IMR-90 (cell line): Measurements from ENCODE around the gene LRRC58. TPM values are rescaled to one million over a fixed set of nuclear protein-coding genes. Genes with fewer than 3 reads are reported as not detected.
"Not testable (repeated sequence)": the region's sequence is repeated elsewhere in the genome, so short reads cannot be mapped to it uniquely, and the experiment has no call there.

Experiments used
- ATAC-seq: fragments of 200-7000 bp; cut with Tn5 transposase; 2 replicates; pipeline ENCODE4 v1.9.1; 2020; ENCODE audit warnings: low read depth, mild to moderate bottlenecking, moderate library complexity
- BruUV-seq: library from RNA; stranded (reverse); fragments of 400-500 nt; replicated peaks from 2 replicates; lab custom pipeline; 2021; lab: Mats Ljungman, UMichigan
- CTCF ChIA-PET: fragments of 300-600 bp; formaldehyde crosslinking; extraction: SDS; loops from one replicate; lab custom pipeline; 2021; ENCODE audit warnings: antibody characterized with exemption; lab: Yijun Ruan, JAX
- POLR2A ChIA-PET: fragments of 300-600 bp; sonication (Branson Sonifier 250); formaldehyde crosslinking; loops from one replicate; lab custom pipeline; 2022; ENCODE audit warnings: antibody characterized with exemption; ENCODE audit not compliant: unreplicated experiment; lab: Charles Lee
- DNase-seq: peaks from one replicate; pipeline ENCODE4 v3.0.0; 2013
- H2AFZ ChIP-seq: replicated peaks from 2 replicates; pipeline ENCODE3; 2013; ENCODE audit warnings: low read length, mild to moderate bottlenecking; ENCODE audit not compliant: poor library complexity
- H2AK5ac ChIP-seq: 2 replicates; pipeline ENCODE4 v1.6.1; 2013; ENCODE audit warnings: low read depth, low read length, inconsistent platforms
- H2AK9ac ChIP-seq: replicated peaks from 2 replicates; pipeline ENCODE3; 2013; ENCODE audit warnings: mild to moderate bottlenecking, low read depth, low read length, moderate library complexity; ENCODE audit not compliant: poor library complexity
- H2BK120ac ChIP-seq: 2 replicates; pipeline ENCODE4 v1.6.1; 2013; ENCODE audit warnings: low read depth, low read length, inconsistent platforms
- H2BK15ac ChIP-seq: 3 replicates; pipeline ENCODE4 v1.6.1; 2013; ENCODE audit warnings: low read depth, low read length, inconsistent platforms
- H2BK20ac ChIP-seq: 2 replicates; pipeline ENCODE4 v1.6.1; 2013; ENCODE audit warnings: low read depth, mild to moderate bottlenecking, inconsistent platforms, low read length, moderate library complexity
- H2BK5ac ChIP-seq: 2 replicates; pipeline ENCODE4 v1.6.1; 2013; ENCODE audit warnings: mild to moderate bottlenecking, low read depth, low read length, inconsistent platforms; ENCODE audit not compliant: poor library complexity, severe bottlenecking
- H3K14ac ChIP-seq: replicated peaks from 2 replicates; pipeline ENCODE4 v1.6.1; 2013; ENCODE audit warnings: low read depth, low read length, inconsistent platforms
- H3K18ac ChIP-seq: 2 replicates; pipeline ENCODE4 v1.6.1; 2013; ENCODE audit warnings: low read depth, low read length, control low read depth
- H3K23ac ChIP-seq: 2 replicates; pipeline ENCODE4 v1.6.1; 2013; ENCODE audit warnings: low read depth, low read length, inconsistent platforms
- H3K27ac ChIP-seq: 2 replicates; pipeline ENCODE4 v1.5.1; 2013; ENCODE audit warnings: mild to moderate bottlenecking, control low read depth, low read length; ENCODE audit not compliant: insufficient read depth
- H3K27me3 ChIP-seq: 2 replicates; pipeline ENCODE4 v1.6.1; 2013; ENCODE audit warnings: low read length; ENCODE audit not compliant: control insufficient read depth, insufficient read depth
- H3K36me3 ChIP-seq: 2 replicates; pipeline ENCODE4 v1.6.1; 2013; ENCODE audit warnings: low read length, mixed read lengths; ENCODE audit not compliant: control insufficient read depth, insufficient read depth
- H3K4ac ChIP-seq: 2 replicates; pipeline ENCODE4 v1.6.1; 2013; ENCODE audit warnings: low read depth, low read length, inconsistent platforms
- H3K4me1 ChIP-seq: 2 replicates; pipeline ENCODE4 v1.6.1; 2013; ENCODE audit warnings: low read length, mixed read lengths; ENCODE audit not compliant: control insufficient read depth, insufficient read depth
- H3K4me2 ChIP-seq: 2 replicates; pipeline ENCODE4 v1.6.1; 2013; ENCODE audit warnings: low read depth, mild to moderate bottlenecking, control low read depth, low read length, moderate library complexity
- H3K4me3 ChIP-seq: 2 replicates; pipeline ENCODE4 v1.5.1; 2013; ENCODE audit warnings: low read depth, mild to moderate bottlenecking, control low read depth, low read length, moderate library complexity; ENCODE audit not compliant: insufficient read depth
- H3K56ac ChIP-seq: 2 replicates; pipeline ENCODE4 v1.6.1; 2013; ENCODE audit warnings: low read length, inconsistent platforms; ENCODE audit not compliant: insufficient read depth; ENCODE audit errors: extremely low read depth
- H3K79me1 ChIP-seq, 2 experiments: 2 replicates each; pipeline ENCODE4 v1.6.1; 2013; ENCODE audit warnings: low read length in 2 of 2, inconsistent platforms in 1 of 2, low read depth in 1 of 2
- H3K9ac ChIP-seq: 2 replicates; pipeline ENCODE4 v1.6.1; 2013; ENCODE audit warnings: low read depth, low read length, control low read depth
- H3K9me1 ChIP-seq: 2 replicates; pipeline ENCODE4 v1.6.1; 2013; ENCODE audit warnings: low read length, inconsistent platforms; ENCODE audit not compliant: insufficient read depth
- H3K9me3 ChIP-seq: 2 replicates; pipeline ENCODE4 v1.6.1; 2013; ENCODE audit warnings: low read length; ENCODE audit not compliant: control insufficient read depth, insufficient read depth
- H4K20me1 ChIP-seq: 2 replicates; pipeline ENCODE4 v1.6.1; 2013; ENCODE audit warnings: low read length, inconsistent platforms; ENCODE audit not compliant: insufficient read depth
- H4K5ac ChIP-seq: 2 replicates; pipeline ENCODE4 v1.6.1; 2013; ENCODE audit warnings: mild to moderate bottlenecking, low read depth, low read length, control low read depth
- H4K8ac ChIP-seq, 2 experiments: 2 replicates each; pipeline ENCODE4 v1.6.1; 2013; ENCODE audit warnings: low read depth in 2 of 2, low read length in 2 of 2, control low read depth in 1 of 2, inconsistent platforms in 1 of 2
- H4K91ac ChIP-seq: 2 replicates; pipeline ENCODE4 v1.6.1; 2013; ENCODE audit warnings: low read depth, low read length, inconsistent platforms; ENCODE audit not compliant: insufficient read depth
- MAFK ChIP-seq: IDR thresholded peaks from 2 replicates; pipeline ENCODE4 v1.6.1; 2012; ENCODE audit warnings: low read depth, low read length, improper control_type of control experiment
- MAZ ChIP-seq: IDR thresholded peaks from 2 replicates; pipeline ENCODE4 v1.6.1; 2012; ENCODE audit warnings: low read depth, mild to moderate bottlenecking, low read length, improper control_type of control experiment, moderate library complexity, borderline replicate concordance
- RAD21 ChIP-seq: IDR thresholded peaks from 2 replicates; pipeline ENCODE4 v1.6.1; 2012; ENCODE audit warnings: low read length, improper control_type of control experiment
- WGBS, 2 experiments: methylation state at CpG; one replicate each; pipeline versions ENCODE4 v1.1.5 to v1.1.7; 2013; ENCODE audit warnings: missing lambda C conversion rate in 2 of 2; ENCODE audit not compliant: insufficient read length in 1 of 2; ENCODE audit errors: extremely low coverage in 2 of 2; 5-methylcytosine and 5-hydroxymethylcytosine counted together
- dilution Hi-C: fragments of 300-500 bp; cut with HindIII; formaldehyde crosslinking; loops from one replicate; pipeline ENCODE4 v1.14.3; 2018; ENCODE audit warnings: low sequenced_read_pairs; ENCODE audit not compliant: unreplicated experiment
- in situ Hi-C: fragments of 300-500 bp; cut with MboI; formaldehyde crosslinking; loops from 3 replicates; pipeline ENCODE4 v1.14.3; 2019; ENCODE audit warnings: low sequenced_read_pairs, inconsistent platforms, mixed read lengths
- intact Hi-C: fragments of 100-400 bp; cut with micrococcal nuclease; formaldehyde crosslinking; loops from 2 replicates; pipeline ENCODE4 v1.10.0; 2022
- polyA plus RNA-seq, 3 experiments: library from polyadenylated mRNA; depleted of rRNA; stranded (reverse); fragments of >200 nt; gene quantifications; 2 replicates each; pipeline ENCODE4 v1.2.3, GENCODE V29; 2012; ENCODE audit warnings: low replicate concordance in 1 of 3
- total RNA-seq: library from RNA; depleted of rRNA; stranded (reverse); fragments of >200 nt; gene quantifications from 2 replicates; pipeline ENCODE4 v1.2.3, GENCODE V29; 2012
- TF ChIP-seq, protein P1 (sequence below): conservative IDR thresholded peaks from 2 replicates; pipeline ENCODE4 v1.5.1; 2012; ENCODE audit warnings: mild to moderate bottlenecking, low read depth, low read length, improper control_type of control experiment

The LRRC58 gene
- total and polyA plus RNA-seq, 2 of the 4 experiments (the other 2 are of a cell fraction): 5.0 to 13.4 TPM

DNA sequence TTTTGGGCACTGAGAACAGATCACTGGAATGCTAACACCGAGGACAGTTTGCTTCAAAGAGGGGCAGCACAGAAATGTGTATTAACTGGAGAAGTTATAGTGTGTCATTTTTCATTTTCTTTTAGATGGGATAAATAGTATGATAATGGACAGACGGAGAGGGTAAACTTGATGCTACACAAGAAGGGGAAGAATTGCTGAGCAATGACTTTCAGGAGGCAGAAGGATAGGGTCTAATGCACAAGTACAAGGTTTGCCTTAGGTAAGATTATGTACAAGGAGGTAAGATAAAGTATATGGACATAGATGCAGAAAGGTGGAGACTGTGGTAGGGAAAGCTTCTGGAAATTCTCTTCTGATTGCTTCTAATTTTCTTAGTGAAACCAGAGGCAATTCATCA is 32.3 kb upstream of the LRRC58 start:
- Histone ChIP-seq H2AFZ (no peak overlapping the region), H3K4me1 (no peaks in the 10 kb centered on the region), H2BK5ac (no peak overlapping the region), H3K36me3 (no peaks in the 10 kb centered on the region), H3K9me3 (no peaks in the 10 kb centered on the region), H4K5ac (no peak overlapping the region), H2BK120ac (no peak overlapping the region), H3K23ac (no peak overlapping the region), H4K20me1 (no peaks in the 10 kb centered on the region), H2AK9ac (no peak overlapping the region), H2AK5ac (no peak overlapping the region), H4K8ac (no peak overlapping the region), H3K27me3 (peaks cover 4% of the 10 kb centered on the region), H4K91ac (no peak overlapping the region), H3K14ac (no peak overlapping the region), H3K4me3 (no peak overlapping the region), H3K27ac (no peak overlapping the region), H3K9me1 (no peaks in the 10 kb centered on the region), H2BK15ac (no peak overlapping the region), H3K56ac (no peak overlapping the region), H3K18ac (no peak overlapping the region), H3K4me2 (no peak overlapping the region), H3K9ac (no peak overlapping the region), H3K4ac (no peak overlapping the region), H3K79me1 (no peaks in the 10 kb centered on the region), H2BK20ac (no peak overlapping the region)
- WGBS, 2 experiments: 66% methylated on average over 2 of the region's 2 CpGs; no CpG with 5 or more reads in 1 of the 2 experiments
- TF ChIP-seq, protein P1, sequence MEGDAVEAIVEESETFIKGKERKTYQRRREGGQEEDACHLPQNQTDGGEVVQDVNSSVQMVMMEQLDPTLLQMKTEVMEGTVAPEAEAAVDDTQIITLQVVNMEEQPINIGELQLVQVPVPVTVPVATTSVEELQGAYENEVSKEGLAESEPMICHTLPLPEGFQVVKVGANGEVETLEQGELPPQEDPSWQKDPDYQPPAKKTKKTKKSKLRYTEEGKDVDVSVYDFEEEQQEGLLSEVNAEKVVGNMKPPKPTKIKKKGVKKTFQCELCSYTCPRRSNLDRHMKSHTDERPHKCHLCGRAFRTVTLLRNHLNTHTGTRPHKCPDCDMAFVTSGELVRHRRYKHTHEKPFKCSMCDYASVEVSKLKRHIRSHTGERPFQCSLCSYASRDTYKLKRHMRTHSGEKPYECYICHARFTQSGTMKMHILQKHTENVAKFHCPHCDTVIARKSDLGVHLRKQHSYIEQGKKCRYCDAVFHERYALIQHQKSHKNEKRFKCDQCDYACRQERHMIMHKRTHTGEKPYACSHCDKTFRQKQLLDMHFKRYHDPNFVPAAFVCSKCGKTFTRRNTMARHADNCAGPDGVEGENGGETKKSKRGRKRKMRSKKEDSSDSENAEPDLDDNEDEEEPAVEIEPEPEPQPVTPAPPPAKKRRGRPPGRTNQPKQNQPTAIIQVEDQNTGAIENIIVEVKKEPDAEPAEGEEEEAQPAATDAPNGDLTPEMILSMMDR: no peak
- no peak for TF ChIP-seq RAD21
- TF ChIP-seq MAFK: peak; percentile 37; the same call in 1 of the 2 replicates
- TF ChIP-seq MAZ: no peak
- ChIA-PET CTCF (interaction anchor here (1.4 kb wide), 1 partner anchor 9 kb away, joined by 3 read pairs; no protein-coding TSS in a partner anchor), POLR2A (no interaction called here)
- ATAC-seq: no peak
- intact Hi-C loops (no loop called here), dilution Hi-C loops (no loop called here), in situ Hi-C loops (no loop called here)
- no peak for DNase-seq
- no TSS peak for BruUV-seq

DNA sequence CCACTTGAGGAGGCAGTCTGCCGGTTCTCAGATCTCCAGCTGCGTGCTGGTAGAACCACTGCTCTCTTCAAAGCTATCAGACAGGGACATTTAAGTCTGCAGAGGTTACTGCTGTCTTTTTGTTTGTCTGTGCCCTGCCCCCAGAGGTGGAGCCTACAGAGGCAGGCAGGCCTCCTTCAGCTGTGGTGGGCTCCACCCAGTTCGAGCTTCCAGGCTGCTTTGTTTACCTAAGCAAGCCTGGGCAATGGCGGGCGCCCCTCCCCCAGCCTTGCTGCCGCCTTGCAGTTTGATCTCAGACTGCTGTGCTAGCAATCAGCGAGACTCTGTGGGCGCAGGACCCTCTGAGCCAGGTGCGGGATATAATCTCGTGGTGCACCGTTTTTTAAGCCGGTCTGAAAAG is 28.8 kb upstream of the LRRC58 start:
- intact Hi-C loops, H3K4ac ChIP-seq, H4K8ac ChIP-seq, H4K5ac ChIP-seq, H2AK5ac ChIP-seq, H3K36me3 ChIP-seq, H3K4me2 ChIP-seq, H3K27me3 ChIP-seq, H4K20me1 ChIP-seq, H3K14ac ChIP-seq, CTCF ChIA-PET, ATAC-seq, DNase-seq, H2BK20ac ChIP-seq, H3K9me1 ChIP-seq, H2BK15ac ChIP-seq, H2BK120ac ChIP-seq, H2BK5ac ChIP-seq, H3K9me3 ChIP-seq, H3K9ac ChIP-seq, H2AFZ ChIP-seq, H4K91ac ChIP-seq, H3K23ac ChIP-seq, dilution Hi-C loops, H3K27ac ChIP-seq, POLR2A ChIA-PET, H3K79me1 ChIP-seq, in situ Hi-C loops, BruUV-seq, H3K56ac ChIP-seq, H3K4me1 ChIP-seq, H3K18ac ChIP-seq, H2AK9ac ChIP-seq, H3K4me3 ChIP-seq: not testable (repeated sequence)
- WGBS, 2 experiments: no CpG with 5 or more reads among the region's 12 CpGs
